Thyroid gland (tissue), 4 donors: ENCODE data around the gene SCAMP4. TPM values are rescaled to one million over a fixed set of nuclear protein-coding genes. Genes with fewer than 3 reads are reported as not detected.

Experiments used
- DNase-seq, 2 donors: peaks; one replicate each; pipeline ENCODE4 v3.0.0-alpha.2; 2019
- H3K27ac ChIP-seq, 3 donors: fragments of 200-600 bp; sonication (generic); 1 replicate in 2 of 3; 2 replicates in 1 of 3; pipeline ENCODE4 v1.5.1; 2016 to 2019; ENCODE audit warnings: mild to moderate bottlenecking in 1 of 3, moderate library complexity in 1 of 3
- H3K27me3 ChIP-seq: fragments of 200-600 bp; sonication (generic); one replicate; pipeline ENCODE4 v1.5.1; 2019
- H3K36me3 ChIP-seq, 2 donors: fragments of 200-600 bp; sonication (generic); one replicate each; pipeline ENCODE4 v1.5.1; 2016 to 2019
- H3K4me1 ChIP-seq, 2 donors: fragments of 200-600 bp; sonication (generic); one replicate each; pipeline ENCODE4 v1.5.1; 2017 to 2019
- H3K4me3 ChIP-seq, 3 donors: fragments of 200-600 bp; sonication (generic); replicated peaks in 1 of 3; 1 replicate in 2 of 3; 2 replicates in 1 of 3; pipeline ENCODE4 v1.5.1; 2016; ENCODE audit warnings: mild to moderate bottlenecking in 1 of 3
- H3K9me3 ChIP-seq: fragments of 200-600 bp; sonication (generic); one replicate; pipeline ENCODE4 v1.5.1; 2017
- POLR2A ChIP-seq, 2 donors: fragments of 450-650 bp; IDR thresholded peaks; one replicate each; pipeline ENCODE4 v1.6.1; 2017; ENCODE audit warnings: antibody characterized with exemption in 2 of 2, mild to moderate bottlenecking in 2 of 2, moderate library complexity in 1 of 2
- WGBS, 2 donors: methylation state at CpG; one replicate each; pipeline ENCODE4 v1.1.5; 2017; 5-methylcytosine and 5-hydroxymethylcytosine counted together
- intact Hi-C: fragments of 100-400 bp; cut with DNase I; formaldehyde crosslinking; loops from one replicate; pipeline ENCODE4 v1.15.1; 2023
- total RNA-seq, 4 donors: library from RNA; depleted of rRNA; stranded (reverse); fragments of >200 nt; gene quantifications; one replicate each; pipeline ENCODE4 v1.2.3, GENCODE V29; 2016
- TF ChIP-seq, protein P1 (sequence below), 6 experiments: fragments of 200-600 bp in 3 of 6; fragments of 450-650 bp in 3 of 6; sonication (generic) in 3 of 6; IDR thresholded peaks; one replicate each; pipeline ENCODE4 v1.5.1; 2016 to 2019; ENCODE audit warnings: antibody characterized with exemption in 6 of 6, mild to moderate bottlenecking in 2 of 6, inconsistent platforms in 1 of 6, moderate library complexity in 1 of 6

Gene SCAMP4
- total RNA-seq, 4 donors from 2014 or later = 69.5 to 269 (median 137) TPM

DNA sequence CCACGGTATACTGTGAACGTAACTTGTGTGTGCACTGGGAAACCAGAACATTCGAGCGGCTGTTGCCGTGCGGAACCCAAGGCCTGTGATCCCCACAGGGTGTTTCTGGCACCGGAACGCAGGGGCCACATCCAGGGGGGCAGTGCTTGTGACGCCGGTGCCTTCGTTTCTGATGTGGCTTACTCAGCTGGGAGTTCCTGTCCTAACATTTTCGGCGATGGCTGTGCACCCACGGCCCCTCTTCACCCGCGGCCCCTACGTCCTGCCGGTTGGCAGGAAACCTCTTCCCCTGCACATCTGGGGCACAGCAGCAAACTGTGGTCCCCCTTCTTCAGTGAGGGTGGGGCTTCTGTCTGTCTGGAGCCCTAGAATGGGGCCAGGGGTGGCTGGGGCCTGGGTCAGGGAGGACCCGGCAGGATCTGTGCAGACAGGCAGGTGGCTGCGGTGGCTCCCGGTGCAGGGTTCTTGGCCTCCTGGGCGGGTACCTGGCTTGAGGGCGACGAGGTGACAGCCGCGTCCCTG lies 61.9 kb downstream of the SCAMP4 start:
- intact Hi-C loops = no loop called here
- no peak for DNase-seq
- TF ChIP-seq POLR2A (IDR thresholded peaks at IDR 0.05) = no peak
- TF ChIP-seq, protein P1, sequence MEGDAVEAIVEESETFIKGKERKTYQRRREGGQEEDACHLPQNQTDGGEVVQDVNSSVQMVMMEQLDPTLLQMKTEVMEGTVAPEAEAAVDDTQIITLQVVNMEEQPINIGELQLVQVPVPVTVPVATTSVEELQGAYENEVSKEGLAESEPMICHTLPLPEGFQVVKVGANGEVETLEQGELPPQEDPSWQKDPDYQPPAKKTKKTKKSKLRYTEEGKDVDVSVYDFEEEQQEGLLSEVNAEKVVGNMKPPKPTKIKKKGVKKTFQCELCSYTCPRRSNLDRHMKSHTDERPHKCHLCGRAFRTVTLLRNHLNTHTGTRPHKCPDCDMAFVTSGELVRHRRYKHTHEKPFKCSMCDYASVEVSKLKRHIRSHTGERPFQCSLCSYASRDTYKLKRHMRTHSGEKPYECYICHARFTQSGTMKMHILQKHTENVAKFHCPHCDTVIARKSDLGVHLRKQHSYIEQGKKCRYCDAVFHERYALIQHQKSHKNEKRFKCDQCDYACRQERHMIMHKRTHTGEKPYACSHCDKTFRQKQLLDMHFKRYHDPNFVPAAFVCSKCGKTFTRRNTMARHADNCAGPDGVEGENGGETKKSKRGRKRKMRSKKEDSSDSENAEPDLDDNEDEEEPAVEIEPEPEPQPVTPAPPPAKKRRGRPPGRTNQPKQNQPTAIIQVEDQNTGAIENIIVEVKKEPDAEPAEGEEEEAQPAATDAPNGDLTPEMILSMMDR (IDR thresholded peaks at IDR 0.05) = no peak
- no peak overlapping the region for H3K4me3 ChIP-seq
- H3K36me3 ChIP-seq = peaks cover 0 to 3% of the 10 kb centered on the region in 2 donors
- H3K9me3 ChIP-seq = no peaks in the 10 kb centered on the region
- WGBS, 2 donors = 93 to 94% methylated on average over 18 to 24 of the region's 26 CpGs
- no peaks in the 10 kb centered on the region for H3K27me3 ChIP-seq
- H3K4me1 ChIP-seq = no peaks in the 10 kb centered on the region
- H3K27ac ChIP-seq = no peak overlapping the region

- intact Hi-C loops = no loop called here
- TF ChIP-seq, protein P1 (IDR thresholded peaks at IDR 0.05) = no peak
- TF ChIP-seq POLR2A (IDR thresholded peaks at IDR 0.05) = no peak
- no peaks in the 10 kb centered on the region for H3K4me1 ChIP-seq
- DNase-seq = no peak
- no peak overlapping the region for H3K27ac ChIP-seq
- H3K36me3 ChIP-seq = peaks cover 0 to 3% of the 10 kb centered on the region in 2 donors
- no peaks in the 10 kb centered on the region for H3K27me3 ChIP-seq
- WGBS, 2 donors = 78 to 88% methylated on average over 11 to 18 of the region's 34 CpGs
- no peak overlapping the region for H3K4me3 ChIP-seq
- no peaks in the 10 kb centered on the region for H3K9me3 ChIP-seq
Observed at GRCh38 chr19:1968279-1969175, 63.3 kb downstream of the SCAMP4 start.

GRCh38 chr19:1969176-1970002 lies 64.2 kb downstream of the SCAMP4 start:
- no peaks in the 10 kb centered on the region for H3K4me1 ChIP-seq
- H3K27ac ChIP-seq = no peak overlapping the region
- no peaks in the 10 kb centered on the region for H3K27me3 ChIP-seq
- H3K36me3 ChIP-seq = peaks cover 0 to 3% of the 10 kb centered on the region in 2 donors
- 92 to 96% methylated on average over 35 to 43 of the region's 49 CpGs for WGBS, 2 donors
- no peak for DNase-seq
- no peak overlapping the region for H3K4me3 ChIP-seq
- no peaks in the 10 kb centered on the region for H3K9me3 ChIP-seq
- no peak for TF ChIP-seq POLR2A (IDR thresholded peaks at IDR 0.05)
- TF ChIP-seq, protein P1 (IDR thresholded peaks at IDR 0.05) = no peak
- intact Hi-C loops = no loop called here

DNA sequence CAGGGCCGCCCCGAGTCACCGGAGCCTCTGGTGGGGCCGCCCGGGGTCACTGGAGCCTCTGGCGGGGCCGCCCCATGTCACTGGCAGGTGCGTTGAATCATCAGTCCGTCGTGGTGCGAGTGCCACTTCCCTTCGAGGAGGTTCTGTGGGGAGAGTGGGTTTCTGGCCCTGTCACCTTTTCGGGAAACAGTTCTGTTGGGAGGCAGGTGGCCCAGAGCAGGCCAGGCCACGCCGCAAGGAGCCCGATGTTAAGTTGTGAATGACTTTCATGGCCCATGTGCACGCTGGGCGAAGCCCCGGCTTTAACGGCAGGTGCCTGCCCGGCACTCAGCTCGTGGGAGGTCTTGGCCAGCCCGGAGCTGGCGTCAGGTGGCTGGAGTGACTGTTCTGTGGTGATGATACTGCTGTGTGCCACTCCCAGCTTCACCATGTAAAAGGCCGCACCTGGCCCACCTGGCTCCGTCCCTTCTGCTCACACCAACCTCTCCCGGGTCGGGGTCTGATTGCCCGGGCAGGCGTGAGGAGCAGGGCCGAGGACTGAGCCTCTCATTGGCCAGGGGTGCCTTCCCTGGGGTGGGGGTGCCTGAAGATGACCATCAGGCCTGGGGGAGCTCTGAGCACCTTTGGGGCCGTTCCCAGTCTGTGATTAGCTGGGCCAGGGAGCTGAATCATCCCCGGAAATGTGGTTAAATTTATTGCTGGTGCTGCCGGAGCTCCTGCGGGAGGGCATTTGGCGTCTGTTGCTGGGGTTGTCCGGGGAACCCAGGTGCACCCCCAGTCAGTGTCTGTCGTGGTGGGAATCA lies 65.0 kb downstream of the SCAMP4 start:
- Histone ChIP-seq H3K36me3 (peaks cover 0 to 6% of the 10 kb centered on the region in 2 donors), H3K4me3 (no peak overlapping the region), H3K9me3 (no peaks in the 10 kb centered on the region), H3K4me1 (no peaks in the 10 kb centered on the region), H3K27ac (no peak overlapping the region), H3K27me3 (no peaks in the 10 kb centered on the region)
- intact Hi-C loops = no loop called here
- DNase-seq = no peak
- no peak for TF ChIP-seq POLR2A (IDR thresholded peaks at IDR 0.05)
- TF ChIP-seq, protein P1 (IDR thresholded peaks at IDR 0.05) = no peak
- WGBS, 2 donors = 89 to 94% methylated on average over 14 to 31 of the region's 38 CpGs
